PC-9 (cell line): ENCODE measurements around the gene LKAAEAR1. TPM values are rescaled to one million over a fixed set of nuclear protein-coding genes. Genes with fewer than 3 reads are reported as not detected.

Source experiments
- BruUV-seq: library from RNA; stranded (reverse); fragments of 400-500 nt; replicated peaks from 2 replicates; lab custom pipeline; 2021; lab: Mats Ljungman, UMichigan
- CTCF ChIA-PET: fragments of 300-600 bp; sonication (Branson Sonifier 250); formaldehyde crosslinking; loops from one replicate; lab custom pipeline; 2022; ENCODE audit warnings: antibody characterized with exemption; lab: Charles Lee
- POLR2A ChIA-PET: fragments of 300-600 bp; sonication (Branson Sonifier 250); formaldehyde crosslinking; loops from one replicate; lab custom pipeline; 2022; ENCODE audit warnings: antibody characterized with exemption; ENCODE audit not compliant: unreplicated experiment; lab: Charles Lee
- DNase-seq, 2 experiments: peaks; one replicate each; pipeline versions ENCODE4 v3.0.0 to v3.0.0-alpha.2; 2015 to 2022; ENCODE audit warnings: mixed read lengths in 1 of 2
- H2AFZ ChIP-seq: fragments of 200-600 bp; sonication (generic); 2 replicates; pipeline ENCODE4 v1.8.1; 2017; ENCODE audit warnings: antibody characterized with exemption
- H3F3A ChIP-seq: fragments of 200-600 bp; sonication (generic); 2 replicates; pipeline ENCODE4 v1.8.1; 2017; ENCODE audit warnings: antibody characterized with exemption, mild to moderate bottlenecking, low read depth; ENCODE audit not compliant: insufficient read depth
- H3K27ac ChIP-seq: fragments of 200-600 bp; sonication (generic); 2 replicates; pipeline ENCODE4 v1.6.1; 2016; ENCODE audit warnings: mixed run types
- H3K27me3 ChIP-seq: fragments of 200-600 bp; sonication (generic); 2 replicates; pipeline ENCODE4 v1.6.1; 2016; ENCODE audit warnings: low read depth, mixed run types; ENCODE audit not compliant: insufficient read depth
- H3K36me3 ChIP-seq: fragments of 200-600 bp; sonication (generic); 2 replicates; pipeline ENCODE4 v1.6.1; 2016; ENCODE audit warnings: low read depth, mixed run types
- H3K4me1 ChIP-seq: fragments of 200-600 bp; sonication (generic); replicated peaks from 2 replicates; pipeline ENCODE4 v1.6.1; 2016; ENCODE audit warnings: mixed run types; ENCODE audit not compliant: insufficient read depth
- H3K4me2 ChIP-seq: fragments of 200-600 bp; sonication (generic); 2 replicates; pipeline ENCODE4 v1.6.1; 2017; ENCODE audit warnings: mixed run types
- H3K4me3 ChIP-seq: fragments of 200-600 bp; sonication (generic); 2 replicates; pipeline ENCODE4 v1.6.1; 2016; ENCODE audit warnings: mixed run types
- H3K79me2 ChIP-seq: fragments of 200-600 bp; sonication (generic); 2 replicates; pipeline ENCODE4 v1.6.1; 2017; ENCODE audit warnings: low read depth, mixed run types
- H3K9me2 ChIP-seq: fragments of 200-600 bp; sonication (generic); 2 replicates; pipeline ENCODE4 v1.8.1; 2017; ENCODE audit warnings: mild to moderate bottlenecking; ENCODE audit not compliant: insufficient read depth
- H3K9me3 ChIP-seq: fragments of 200-600 bp; sonication (generic); 2 replicates; pipeline ENCODE4 v1.8.1; 2016; ENCODE audit warnings: low read depth; ENCODE audit not compliant: insufficient read depth
- H4K20me1 ChIP-seq: fragments of 200-600 bp; sonication (generic); 2 replicates; pipeline ENCODE4 v1.8.1; 2017; ENCODE audit not compliant: insufficient read depth
- EZH2 ChIP-seq: fragments of 200-600 bp; sonication (generic); IDR thresholded peaks from 2 replicates; pipeline ENCODE4 v1.8.0; 2017; ENCODE audit warnings: antibody characterized with exemption, low read depth
- intact Hi-C: fragments of 100-400 bp; cut with micrococcal nuclease; formaldehyde crosslinking; loops from one replicate; pipeline ENCODE4 v1.10.0; 2022; ENCODE audit not compliant: unreplicated experiment
- total RNA-seq: library from RNA; stranded (reverse); gene quantifications from 2 replicates; pipeline ENCODE4 v1.2.3, GENCODE V29; 2021
- TF ChIP-seq, protein P1 (sequence below): fragments of 200-600 bp; sonication (generic); conservative IDR thresholded peaks from 2 replicates; pipeline ENCODE4 v1.6.1; 2017; ENCODE audit warnings: mixed run types, antibody characterized with exemption, mild to moderate bottlenecking, moderate library complexity

LKAAEAR1 gene
- total RNA-seq, 1 experiment from 2014 or later = not detected

DNA sequence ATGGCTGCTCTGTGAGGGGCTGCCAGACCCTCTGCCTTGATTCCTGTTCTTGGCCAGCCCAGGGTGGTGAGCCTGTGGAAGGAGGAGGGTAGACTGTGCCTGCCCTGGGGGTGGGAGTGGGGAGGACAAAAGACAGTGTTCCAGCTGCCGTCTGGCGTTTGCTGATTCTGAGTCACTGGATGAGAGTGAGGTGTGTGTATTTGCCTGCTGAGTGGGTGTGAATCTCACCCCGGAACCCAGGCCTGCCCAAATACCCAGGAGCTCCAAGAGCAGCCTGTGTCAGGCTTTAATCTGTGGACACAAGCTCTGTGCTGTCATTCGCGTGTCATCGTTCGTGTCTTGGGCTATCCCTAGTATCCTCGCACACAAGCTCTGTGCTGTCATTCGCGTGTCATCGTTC lies 2.6 kb upstream of the LKAAEAR1 start:
- ChIA-PET POLR2A (no interaction called here), CTCF (no interaction called here)
- intact Hi-C loops = no loop called here
- Histone ChIP-seq H3K27ac (no peak overlapping the region), H3K27me3 (peaks cover 55% of the 10 kb centered on the region), H4K20me1 (no peaks in the 10 kb centered on the region; the same call in none of the 2 replicates), H3K9me3 (no peaks in the 10 kb centered on the region), H3K4me1 (no peaks in the 10 kb centered on the region), H3K9me2 (no peaks in the 10 kb centered on the region), H3K36me3 (no peaks in the 10 kb centered on the region), H3K4me2 (no peak overlapping the region), H3K4me3 (no peak overlapping the region), H3F3A (peaks cover 1% of the 10 kb centered on the region; the same call in 1 of the 2 replicates), H3K79me2 (no peaks in the 10 kb centered on the region), H2AFZ (no peak overlapping the region)
- no TSS peak for BruUV-seq
- TF ChIP-seq EZH2 = no peak
- DNase-seq = no peak

DNA sequence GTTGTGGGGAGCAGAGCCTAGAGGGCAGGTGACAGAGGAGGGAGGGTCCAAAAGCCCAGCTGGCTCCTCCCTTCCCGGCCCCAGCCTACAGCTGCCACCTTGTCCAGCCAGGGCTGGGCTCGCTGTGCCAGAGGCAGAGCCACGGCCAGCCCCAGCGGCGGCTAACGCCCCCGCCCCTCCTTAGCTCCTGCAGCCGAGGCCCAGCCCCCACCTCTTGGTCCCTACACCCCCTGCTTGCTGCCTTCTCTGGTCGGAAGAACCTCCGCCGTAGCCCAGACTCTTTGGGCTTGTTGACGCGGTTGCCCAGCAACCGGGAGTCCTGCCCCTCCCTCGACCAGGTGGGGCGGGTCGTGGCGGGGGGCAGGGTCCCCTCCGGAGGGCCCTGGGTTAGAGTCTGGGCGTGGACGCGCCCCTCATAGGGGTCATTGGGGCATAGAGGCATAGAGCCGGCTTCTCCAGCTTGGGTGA lies 521 bp upstream of the LKAAEAR1 start:
- no peak for DNase-seq
- no TSS peak for BruUV-seq
- Histone ChIP-seq H3K36me3 (no peaks in the 10 kb centered on the region), H3K9me3 (no peaks in the 10 kb centered on the region), H3K27me3 (peaks cover 48% of the 10 kb centered on the region), H3F3A (peaks cover 19% of the 10 kb centered on the region), H3K27ac (no peak overlapping the region), H3K79me2 (no peaks in the 10 kb centered on the region), H2AFZ (no peak overlapping the region), H3K4me1 (no peaks in the 10 kb centered on the region), H3K4me2 (peak overlapping the region; percentile 35; the same call in 1 of the 2 replicates), H3K9me2 (no peaks in the 10 kb centered on the region), H3K4me3 (no peak overlapping the region), H4K20me1 (no peaks in the 10 kb centered on the region; the same call in 1 of the 2 replicates)
- POLR2A ChIA-PET = no interaction called here
- TF ChIP-seq EZH2 = no peak
- TF ChIP-seq, protein P1, sequence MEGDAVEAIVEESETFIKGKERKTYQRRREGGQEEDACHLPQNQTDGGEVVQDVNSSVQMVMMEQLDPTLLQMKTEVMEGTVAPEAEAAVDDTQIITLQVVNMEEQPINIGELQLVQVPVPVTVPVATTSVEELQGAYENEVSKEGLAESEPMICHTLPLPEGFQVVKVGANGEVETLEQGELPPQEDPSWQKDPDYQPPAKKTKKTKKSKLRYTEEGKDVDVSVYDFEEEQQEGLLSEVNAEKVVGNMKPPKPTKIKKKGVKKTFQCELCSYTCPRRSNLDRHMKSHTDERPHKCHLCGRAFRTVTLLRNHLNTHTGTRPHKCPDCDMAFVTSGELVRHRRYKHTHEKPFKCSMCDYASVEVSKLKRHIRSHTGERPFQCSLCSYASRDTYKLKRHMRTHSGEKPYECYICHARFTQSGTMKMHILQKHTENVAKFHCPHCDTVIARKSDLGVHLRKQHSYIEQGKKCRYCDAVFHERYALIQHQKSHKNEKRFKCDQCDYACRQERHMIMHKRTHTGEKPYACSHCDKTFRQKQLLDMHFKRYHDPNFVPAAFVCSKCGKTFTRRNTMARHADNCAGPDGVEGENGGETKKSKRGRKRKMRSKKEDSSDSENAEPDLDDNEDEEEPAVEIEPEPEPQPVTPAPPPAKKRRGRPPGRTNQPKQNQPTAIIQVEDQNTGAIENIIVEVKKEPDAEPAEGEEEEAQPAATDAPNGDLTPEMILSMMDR = no peak
- CTCF ChIA-PET = no interaction called here
- intact Hi-C loops = loop anchor here (5.0 kb wide), 1 partner anchor 38 kb away; no protein-coding TSS in a partner anchor

DNA sequence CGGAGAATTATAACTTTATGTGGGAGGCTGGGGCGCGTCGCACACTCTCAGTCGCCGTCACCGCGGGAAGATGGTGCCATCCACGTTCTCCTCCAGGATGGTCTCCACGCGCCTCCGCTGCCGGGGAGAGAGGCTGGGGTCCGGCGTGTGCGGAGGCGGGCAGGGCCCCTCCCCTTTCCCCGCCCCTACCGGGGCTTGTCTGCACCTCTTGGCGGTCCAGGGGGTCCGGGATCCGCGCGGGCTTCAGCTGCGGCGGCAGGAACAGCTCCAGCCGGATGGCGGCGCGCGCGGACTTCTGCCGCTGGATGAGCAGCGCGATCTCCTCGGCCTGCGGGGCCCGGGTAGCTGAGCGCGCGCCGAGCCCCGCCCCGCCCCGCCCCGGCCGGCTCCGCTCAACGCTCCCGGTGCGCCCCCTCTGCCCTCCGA lies 807 bp downstream of the LKAAEAR1 start:
- POLR2A ChIA-PET = no interaction called here
- Histone ChIP-seq H2AFZ (no peak overlapping the region), H3K36me3 (no peaks in the 10 kb centered on the region)

More for the DNA sequence above, 807 bp downstream of the LKAAEAR1 start:
- CTCF ChIA-PET = interaction anchor here (0.7 to 1.0 kb wide), 2 partner anchors 45 to 211 kb away, joined by 3 read pairs; no protein-coding TSS in a partner anchor
- no peak overlapping the region for H3K27ac ChIP-seq
- H3K9me2 ChIP-seq = no peaks in the 10 kb centered on the region
- peaks cover 45% of the 10 kb centered on the region for H3K27me3 ChIP-seq
- H4K20me1 ChIP-seq = no peaks in the 10 kb centered on the region; the same call in 1 of the 2 replicates
- peak; percentile 54 to 71 for DNase-seq
- H3K79me2 ChIP-seq = peaks cover 3% of the 10 kb centered on the region; the same call in 1 of the 2 replicates
- H3K4me2 ChIP-seq = peak overlapping the region; percentile 64
- intact Hi-C loops = loop anchor here (5.0 kb wide), 1 partner anchor 39 kb away; no protein-coding TSS in a partner anchor
- H3K9me3 ChIP-seq = no peaks in the 10 kb centered on the region
- no peak for TF ChIP-seq EZH2
- TF ChIP-seq, protein P1 = peak; percentile 56
- H3F3A ChIP-seq = peaks cover 27% of the 10 kb centered on the region
- H3K4me3 ChIP-seq = peak overlapping the region; percentile 37; the same call in 1 of the 2 replicates
- no TSS peak for BruUV-seq
- H3K4me1 ChIP-seq = peaks cover 7% of the 10 kb centered on the region
